NCI-H1436 treated with DMSO at 0.1 percent for 48 hours (cell line): ENCODE results near the gene SORCS1.

Experiments used
- DNase-seq: peaks from one replicate; lab custom pipeline; 2025; lab: John Stamatoyannopoulos, UW

The SORCS1 gene

GRCh38 chr10:107163881-107164861 is at the start of gene SORCS1:
SORCS1 (minus strand) TSS chr10:107164706.
- DNase-seq: no peak

GRCh38 chr10:107214261-107214660 is 49.8 kb upstream of the SORCS1 start:
- no peak for DNase-seq

- no peak for DNase-seq
Measured at GRCh38 chr10:107213861-107214260, 49.4 kb upstream of the SORCS1 start.

GRCh38 chr10:107206833-107207232 is 42.3 kb upstream of the SORCS1 start:
- DNase-seq: no peak

- no peak for DNase-seq
Measured at GRCh38 chr10:107169516-107169915, 5.0 kb upstream of the SORCS1 start.

- no peak for DNase-seq
Measured at GRCh38 chr10:107168738-107169137, 4.2 kb upstream of the SORCS1 start.

GRCh38 chr10:107166403-107166802 is 1.9 kb upstream of the SORCS1 start:
- no peak for DNase-seq

GRCh38 chr10:107164992-107165391 is 486 bp upstream of the SORCS1 start:
- DNase-seq: no peak

- DNase-seq: no peak
Measured at GRCh38 chr10:107163076-107163855, 1.2 kb downstream of the SORCS1 start.

- DNase-seq: no peak
Measured at GRCh38 chr10:107160866-107161265, 3.6 kb downstream of the SORCS1 start.

GRCh38 chr10:107159871-107160270 is 4.6 kb downstream of the SORCS1 start:
- no peak for DNase-seq

GRCh38 chr10:107157071-107157470 is 7.4 kb downstream of the SORCS1 start:
- DNase-seq: no peak

- no peak for DNase-seq
Measured at GRCh38 chr10:107152087-107152486, 12.4 kb downstream of the SORCS1 start.

- no peak for DNase-seq
Measured at GRCh38 chr10:107148906-107149305, 15.6 kb downstream of the SORCS1 start.

- DNase-seq: no peak
Measured at GRCh38 chr10:107144490-107144889, 20.0 kb downstream of the SORCS1 start.

GRCh38 chr10:107141524-107142061 is 22.9 kb downstream of the SORCS1 start:
- no peak for DNase-seq

- no peak for DNase-seq
Measured at GRCh38 chr10:107139237-107139636, 25.3 kb downstream of the SORCS1 start.

- DNase-seq: no peak
Measured at GRCh38 chr10:107133656-107134055, 30.9 kb downstream of the SORCS1 start.

- DNase-seq: no peak
Measured at GRCh38 chr10:107129000-107129399, 35.5 kb downstream of the SORCS1 start.

GRCh38 chr10:107126512-107127065 is 37.9 kb downstream of the SORCS1 start:
- DNase-seq: no peak

GRCh38 chr10:107122703-107123102 is 41.8 kb downstream of the SORCS1 start:
- no peak for DNase-seq

- no peak for DNase-seq
Measured at GRCh38 chr10:107118866-107119265, 45.6 kb downstream of the SORCS1 start.
